Measurements from ENCODE around the gene CDR2L. TPM values are rescaled to one million over a fixed set of nuclear protein-coding genes. Genes with fewer than 3 reads are reported as not detected.

The CDR2L gene
- total RNA-seq, 4 donors from 2014 or later: 14.6 to 36.7 (median 24.3) TPM

GRCh38 chr17:75049706-75050105, 62.3 kb downstream of the CDR2L start:
- intact Hi-C loops (cut with DNase I): no loop called here
- DNase-seq (ENCODE audit: extremely low spot score): no peak
- TF ChIP-seq EP300 (IDR thresholded peaks at IDR 0.05) (no peak), CTCF (IDR thresholded peaks at IDR 0.05) (no peak), POLR2A (IDR thresholded peaks at IDR 0.05; ENCODE audit: low read depth) (no peak), POLR2AphosphoS5 (IDR thresholded peaks at IDR 0.05) (no peak)
- H3K4me1 ChIP-seq: peaks cover 16 to 41% (median 36%) of the 10 kb centered on the region in 4 donors
- H3K27ac ChIP-seq (replicated peaks in 1 of 4): peak overlapping the region in 1 of 4 donors; percentile 97
- H3K4me3 ChIP-seq: no peak overlapping the region
- no peaks in the 10 kb centered on the region for H3K27me3 ChIP-seq
- peaks cover 16 to 52% (median 40%) of the 10 kb centered on the region in 4 donors for H3K36me3 ChIP-seq
- H3K9me3 ChIP-seq: no peaks in the 10 kb centered on the region

- H3K36me3 ChIP-seq: peaks cover 16 to 72% (median 47%) of the 10 kb centered on the region in 4 donors
- H3K4me3 ChIP-seq: no peak overlapping the region
- intact Hi-C loops (cut with DNase I): no loop called here
- H3K4me1 ChIP-seq: peaks cover 16 to 25% (median 22%) of the 10 kb centered on the region in 4 donors
- H3K9me3 ChIP-seq: no peaks in the 10 kb centered on the region
- DNase-seq (ENCODE audit: extremely low spot score): no peak
- no peak for TF ChIP-seq CTCF (IDR thresholded peaks at IDR 0.05)
- TF ChIP-seq POLR2A (IDR thresholded peaks at IDR 0.05; ENCODE audit: low read depth): no peak
- TF ChIP-seq EP300 (IDR thresholded peaks at IDR 0.05): no peak
- TF ChIP-seq POLR2AphosphoS5 (IDR thresholded peaks at IDR 0.05): no peak
- WGBS: 81% methylated on average over 2 of the region's 2 CpGs
- H3K27me3 ChIP-seq: no peaks in the 10 kb centered on the region
- no peak overlapping the region for H3K27ac ChIP-seq (replicated peaks in 1 of 4)
These were observed 64.5 kb downstream of the CDR2L start for GRCh38 chr17:75051941-75052340.

Small RNA genes lying within 50 kb of the gene (small RNA-seq; reads per million reads assigned to genes)
- 0 reads per million in 3 donors for gene RN7SL573P
- gene RNU6-362P: 0 reads per million in 3 donors

Other genes starting within 250 kb of the CDR2L start
- gene NHERF1, start 239.0 kb upstream of the CDR2L start, total RNA-seq: 10 to 100 TPM in 2 of 4 donors, 1 to 10 TPM in 2; 8.9 to 12.1 (median 11.0) TPM
- gene NAT9, start 211.3 kb upstream of the CDR2L start, total RNA-seq: 10 to 100 TPM; 10.4 to 22.4 (median 17.7) TPM
- 1 to 10 TPM in 1 of 4 donors, under 1 TPM in 3; 0.17 to 2.5 (median 0.50) TPM for gene GRIN2C, start 127.7 kb upstream of the CDR2L start, total RNA-seq
- gene FDXR, start 114.6 kb upstream of the CDR2L start, total RNA-seq: 10 to 100 TPM in 1 of 4 donors, 1 to 10 TPM in 3; 4.9 to 10.6 (median 7.0) TPM
- under 1 TPM in 1 of 4 donors, not detected in 3; 0.33 TPM for gene FADS6, start 94.0 kb upstream of the CDR2L start, total RNA-seq
- under 1 TPM in 1 of 4 donors, not detected in 3; 0.39 TPM for gene USH1G, start 64.4 kb upstream of the CDR2L start, total RNA-seq
- not detected for gene OTOP2, start 63.4 kb upstream of the CDR2L start, total RNA-seq
- gene OTOP3, start 51.7 kb upstream of the CDR2L start, total RNA-seq: not detected
- gene HID1, start 14.9 kb upstream of the CDR2L start, total RNA-seq: 10 to 100 TPM in 2 of 4 donors, 1 to 10 TPM in 2; 4.5 to 17.1 (median 10.9) TPM
- gene MRPL58, start 25.0 kb downstream of the CDR2L start, total RNA-seq: 10 to 100 TPM; 34.9 to 47.8 (median 40.2) TPM
- gene ATP5PD, start 59.3 kb downstream of the CDR2L start, total RNA-seq: 100 to 1,000 TPM; 202 to 388 (median 256) TPM
- 10 to 100 TPM; 20.3 to 37.7 (median 29.9) TPM for gene KCTD2, start 59.6 kb downstream of the CDR2L start, total RNA-seq
- 1 to 10 TPM; 3.8 to 9.7 (median 7.6) TPM for gene SLC16A5, start 100.3 kb downstream of the CDR2L start, total RNA-seq
- 10 to 100 TPM in 1 of 4 donors, 1 to 10 TPM in 3; 3.5 to 10.3 (median 6.7) TPM for gene ARMC7, start 122.3 kb downstream of the CDR2L start, total RNA-seq
- gene NT5C, start 144.1 kb downstream of the CDR2L start, total RNA-seq: 10 to 100 TPM; 70.6 to 98.7 (median 75.1) TPM
- gene JPT1, start 166.9 kb downstream of the CDR2L start, total RNA-seq: 10 to 100 TPM in 3 of 4 donors, 1 to 10 TPM in 1; 5.4 to 24.2 (median 18.4) TPM
- 100 to 1,000 TPM in 1 of 4 donors, 10 to 100 TPM in 3; 64.4 to 101 (median 80.0) TPM for gene SUMO2, start 195.3 kb downstream of the CDR2L start, total RNA-seq
- 10 to 100 TPM; 20.4 to 32.4 (median 23.3) TPM for gene NUP85, start 218.0 kb downstream of the CDR2L start, total RNA-seq